B cell (primary cell): Measurements from ENCODE around the gene IGSF3. TPM values are rescaled to one million over a fixed set of nuclear protein-coding genes. Genes with fewer than 3 reads are reported as not detected.

Experiments
- ATAC-seq: fragments of 200-7000 bp; cut with Tn5 transposase; one replicate; pipeline ENCODE4 v1.10.0; 2021; ENCODE audit warnings: low read depth, mild to moderate bottlenecking, moderate number of reproducible peaks, moderate library complexity
- CTCF ChIA-PET: fragments of 350-600 bp; sonication (Branson Sonifier 250); formaldehyde crosslinking; loops from one replicate; lab custom pipeline; 2021; ENCODE audit warnings: antibody characterized with exemption, inconsistent platforms; lab: Charles Lee
- POLR2A ChIA-PET: fragments of 350-600 bp; sonication (Branson Sonifier 250); formaldehyde crosslinking; loops from one replicate; lab custom pipeline; 2021; ENCODE audit warnings: antibody characterized with exemption; lab: Charles Lee
- DNase-seq: peaks from one replicate; pipeline ENCODE4 v3.0.0; 2013
- H2AFZ ChIP-seq: 2 replicates; pipeline ENCODE4 v1.6.1; 2012; ENCODE audit warnings: mild to moderate bottlenecking, low read depth, low read length; ENCODE audit not compliant: insufficient read depth, poor library complexity, severe bottlenecking
- H3K27ac ChIP-seq, 2 donors: 1 replicate in 1 of 2; 2 replicates in 1 of 2; pipeline ENCODE4 v1.5.1; 2012 to 2013; ENCODE audit warnings: low read length in 2 of 2, mild to moderate bottlenecking in 2 of 2, moderate library complexity in 1 of 2
- H3K27me3 ChIP-seq, 4 experiments: fragments of 200-600 bp in 1 of 4; sonication (generic) in 1 of 4; replicated peaks in 1 of 4; 1 replicate in 2 of 4; 2 replicates in 2 of 4; pipeline versions ENCODE4 v1.6.1 to v1.7.0; 2013 to 2016; ENCODE audit warnings: low read length in 3 of 4, mild to moderate bottlenecking in 2 of 4, mixed read lengths in 1 of 4, moderate library complexity in 1 of 4; ENCODE audit not compliant: insufficient read depth in 4 of 4, control insufficient read depth in 3 of 4; ENCODE audit errors: control extremely low read depth in 1 of 4
- H3K36me3 ChIP-seq, 2 experiments: replicated peaks in 1 of 2; 1 replicate in 1 of 2; 2 replicates in 1 of 2; pipeline versions ENCODE4 v1.6.1 to v1.7.1; 2013; ENCODE audit warnings: low read length in 1 of 2; ENCODE audit not compliant: insufficient read depth in 2 of 2, control insufficient read depth in 1 of 2; ENCODE audit errors: control extremely low read depth in 1 of 2, extremely low read depth in 1 of 2
- H3K4me1 ChIP-seq, 2 donors: fragments of 200-600 bp in 1 of 2; sonication (generic) in 1 of 2; 1 replicate in 1 of 2; 2 replicates in 1 of 2; pipeline versions ENCODE4 v1.5.1 to v1.6.1; 2013 to 2017; ENCODE audit warnings: low read length in 2 of 2; ENCODE audit not compliant: control insufficient read depth in 2 of 2, insufficient read depth in 2 of 2
- H3K4me2 ChIP-seq: replicated peaks from 2 replicates; pipeline ENCODE3; 2012; ENCODE audit warnings: mild to moderate bottlenecking, low read depth, low read length; ENCODE audit not compliant: poor library complexity, severe bottlenecking
- H3K4me3 ChIP-seq, 5 experiments: fragments of 200-600 bp in 1 of 5; sonication (generic) in 1 of 5; 1 replicate in 3 of 5; 2 replicates in 2 of 5; pipeline versions ENCODE4 v1.5.1 to v1.7.0; 2011 to 2016; ENCODE audit warnings: low read length in 4 of 5, mild to moderate bottlenecking in 4 of 5, low read depth in 2 of 5, control low read depth in 1 of 5, moderate library complexity in 1 of 5; ENCODE audit not compliant: insufficient read depth in 1 of 5; ENCODE audit errors: control extremely low read depth in 1 of 5, extremely low read depth in 1 of 5
- H3K79me2 ChIP-seq: fragments of 200-600 bp; sonication (generic); one replicate; pipeline ENCODE4 v1.6.0; 2016; ENCODE audit warnings: low read length; ENCODE audit not compliant: control insufficient read depth, insufficient read depth
- H3K9ac ChIP-seq: fragments of 200-600 bp; sonication (generic); 2 replicates; pipeline ENCODE4 v1.6.1; 2017; ENCODE audit warnings: mild to moderate bottlenecking, low read length, moderate library complexity
- H3K9me3 ChIP-seq, 3 donors: one replicate each; pipeline versions ENCODE4 v1.6.1 to v1.7.1; 2013; ENCODE audit warnings: low read length in 2 of 3; ENCODE audit not compliant: control insufficient read depth in 2 of 3, insufficient read depth in 1 of 3; ENCODE audit errors: control extremely low read depth in 1 of 3
- H4K20me1 ChIP-seq: 2 replicates; pipeline ENCODE4 v1.6.0; 2012; ENCODE audit warnings: mild to moderate bottlenecking, low read length; ENCODE audit not compliant: insufficient read depth, control insufficient read depth, poor library complexity, severe bottlenecking
- H3K27ac Mint-ChIP-seq: one replicate; pipeline ENCODE4 v1.8.0; 2021; ENCODE audit warnings: mixed read lengths
- H3K27me3 Mint-ChIP-seq: one replicate; pipeline ENCODE4 v1.8.0; 2021; ENCODE audit warnings: mixed read lengths
- H3K4me1 Mint-ChIP-seq: one replicate; pipeline ENCODE4 v1.8.0; 2021; ENCODE audit warnings: mixed read lengths
- H3K4me3 Mint-ChIP-seq: one replicate; pipeline ENCODE4 v1.8.0; 2021; ENCODE audit warnings: mixed read lengths
- H3K9me3 Mint-ChIP-seq: one replicate; pipeline ENCODE4 v1.8.0; 2022; ENCODE audit warnings: mixed read lengths; ENCODE audit not compliant: insufficient read depth
- CTCF ChIP-seq: fragments of 200-600 bp; IDR thresholded peaks from one replicate; pipeline ENCODE4 v1.8.0; 2022; ENCODE audit warnings: antibody characterized with exemption, mild to moderate bottlenecking
- EZH2 ChIP-seq: IDR thresholded peaks from 2 replicates; pipeline ENCODE4 v1.6.1; 2012; ENCODE audit warnings: borderline replicate concordance, low read depth, mild to moderate bottlenecking, moderate library complexity, low read length; ENCODE audit not compliant: insufficient read depth, poor library complexity, severe bottlenecking
- WGBS: methylation state at CpG from one replicate; pipeline ENCODE4 v1.1.5; 2013; ENCODE audit warnings: missing lambda C conversion rate; ENCODE audit not compliant: insufficient coverage; 5-methylcytosine and 5-hydroxymethylcytosine counted together
- intact Hi-C: fragments of 100-400 bp; cut with micrococcal nuclease; formaldehyde crosslinking; loops from one replicate; pipeline ENCODE4 v1.10.0; 2022
- polyA plus RNA-seq: library from polyadenylated mRNA; depleted of rRNA; stranded (reverse); fragments of >200 nt; gene quantifications from 2 replicates; pipeline ENCODE4 v1.2.3, GENCODE V29; 2012
- total RNA-seq, 2 donors: library from RNA; stranded (reverse); fragments of 120-200 nt in 1 of 2; gene quantifications; 1 replicate in 1 of 2; 2 replicates in 1 of 2; pipeline versions ENCODE4 v1.2.3 to v1.2.4, GENCODE V29; 2013 to 2022

IGSF3 gene
- total and polyA plus RNA-seq, 2 donors (not counting 1 experiment from before 2014, with no cell fraction given) = 0.49 TPM; not detected in 1

GRCh38 chr1:116708255-116708900 is 40.8 kb upstream of the IGSF3 start:
- intact Hi-C loops = no loop called here
- TF ChIP-seq CTCF (no peak), EZH2 (no peak)
- WGBS = 70% methylated on average over 3 of the region's 6 CpGs
- Histone ChIP-seq H3K4me2 (no peak overlapping the region), H3K79me2 (no peaks in the 10 kb centered on the region), H2AFZ (no peak overlapping the region), H3K4me1 (no peaks in the 10 kb centered on the region), H3K27ac (no peak overlapping the region), H3K9me3 (no peaks in the 10 kb centered on the region), H3K36me3 (no peaks in the 10 kb centered on the region), H4K20me1 (no peaks in the 10 kb centered on the region), H3K27me3 (no peaks in the 10 kb centered on the region), H3K9ac (no peak overlapping the region), H3K4me3 (no peak overlapping the region)
- DNase-seq (no peak), ATAC-seq (no peak)
- POLR2A ChIA-PET = interaction anchor here (0.6 kb wide), 1 partner anchor 17 kb away, joined by 3 read pairs; no protein-coding TSS in a partner anchor
- no peaks in the 10 kb centered on the region for H3K4me1 Mint-ChIP-seq
- CTCF ChIA-PET = no interaction called here
- no peak overlapping the region for H3K27ac Mint-ChIP-seq
- no peaks in the 10 kb centered on the region for H3K9me3 Mint-ChIP-seq
- peaks cover 13% of the 10 kb centered on the region for H3K27me3 Mint-ChIP-seq
- H3K4me3 Mint-ChIP-seq = no peak overlapping the region

GRCh38 chr1:116706841-116707240 is 39.3 kb upstream of the IGSF3 start:
- H4K20me1 ChIP-seq = no peaks in the 10 kb centered on the region
- ATAC-seq (no peak), DNase-seq (no peak)
- H3K4me3 ChIP-seq = no peak overlapping the region
- H3K27me3 ChIP-seq = no peaks in the 10 kb centered on the region
- no peaks in the 10 kb centered on the region for H3K79me2 ChIP-seq
- no peak overlapping the region for H3K4me2 ChIP-seq
- CTCF ChIA-PET = no interaction called here
- H3K4me3 Mint-ChIP-seq = no peak overlapping the region
- no peak overlapping the region for H3K27ac ChIP-seq
- no peak overlapping the region for H2AFZ ChIP-seq
- no peaks in the 10 kb centered on the region for H3K4me1 ChIP-seq
- TF ChIP-seq EZH2 = no peak
- TF ChIP-seq CTCF = no peak
- H3K9me3 ChIP-seq = no peaks in the 10 kb centered on the region
- POLR2A ChIA-PET = no interaction called here
- no peaks in the 10 kb centered on the region for H3K4me1 Mint-ChIP-seq
- peaks cover 3% of the 10 kb centered on the region for H3K9me3 Mint-ChIP-seq
- intact Hi-C loops = no loop called here
- no peak overlapping the region for H3K9ac ChIP-seq
- H3K27ac Mint-ChIP-seq = no peak overlapping the region
- no peaks in the 10 kb centered on the region for H3K36me3 ChIP-seq
- H3K27me3 Mint-ChIP-seq = peaks cover 13% of the 10 kb centered on the region
